GM18507 (cell line): ENCODE results near the gene IYD.

ENCODE experiments used
- DNase-seq: peaks from one replicate; pipeline ENCODE4 v3.0.0; 2011; ENCODE audit warnings: low read depth; ENCODE audit not compliant: insufficient read length; ENCODE audit errors: extremely low spot score
- FAIRE-seq: peaks from 2 replicates; lab custom pipeline; 2011; peaks lifted over from hg19 to GRCh38; lab: Jason Lieb, UNC

Gene IYD

GRCh38 chr6:150368762-150369161 is at the start of gene IYD:
Gene IYD (plus strand): TSS chr6:150369012. CDS start chr6:150369032, 20 bp downstream.
- DNase-seq (no peak), FAIRE-seq (no peak)

GRCh38 chr6:150319924-150320323 is 48.9 kb upstream of the IYD start:
- DNase-seq (no peak), FAIRE-seq (no peak)

- DNase-seq = no peak
- no peak for FAIRE-seq
These were observed 48.4 kb upstream of the IYD start for GRCh38 chr6:150320442-150320841.

- FAIRE-seq (no peak), DNase-seq (no peak)
These were observed 46.3 kb upstream of the IYD start for GRCh38 chr6:150322466-150322871.

GRCh38 chr6:150323205-150323604 is 45.6 kb upstream of the IYD start:
- FAIRE-seq = no peak

GRCh38 chr6:150324044-150324443 is 44.8 kb upstream of the IYD start:
- no peak for FAIRE-seq

More at GRCh38 chr6:150323205-150323604, 45.6 kb upstream of the IYD start:
- no peak for DNase-seq

GRCh38 chr6:150325066-150325772 is 43.6 kb upstream of the IYD start:
- FAIRE-seq (no peak), DNase-seq (no peak)

More at GRCh38 chr6:150324044-150324443, 44.8 kb upstream of the IYD start:
- no peak for DNase-seq

- no peak for FAIRE-seq
- DNase-seq = no peak
These were observed 41.6 kb upstream of the IYD start for GRCh38 chr6:150327117-150327774.

GRCh38 chr6:150328744-150329405 is 39.9 kb upstream of the IYD start:
- no peak for DNase-seq
- FAIRE-seq = no peak

GRCh38 chr6:150331344-150331743 is 37.5 kb upstream of the IYD start:
- FAIRE-seq (no peak), DNase-seq (no peak)

- FAIRE-seq = no peak
These were observed 35.8 kb upstream of the IYD start for GRCh38 chr6:150332939-150333584.

GRCh38 chr6:150333585-150333941 is 35.2 kb upstream of the IYD start:
- DNase-seq = no peak
- FAIRE-seq = no peak

More at GRCh38 chr6:150332939-150333584, 35.8 kb upstream of the IYD start:
- no peak for DNase-seq

- DNase-seq = peak; percentile 23
- FAIRE-seq = peak; percentile 69
These were observed 33.7 kb upstream of the IYD start for GRCh38 chr6:150334790-150335783.

GRCh38 chr6:150336299-150336698 is 32.5 kb upstream of the IYD start:
- FAIRE-seq (no peak), DNase-seq (no peak)

GRCh38 chr6:150336708-150337107 is 32.1 kb upstream of the IYD start:
- FAIRE-seq = no peak

GRCh38 chr6:150342126-150342525 is 26.7 kb upstream of the IYD start:
- DNase-seq (no peak), FAIRE-seq (no peak)

More at GRCh38 chr6:150336708-150337107, 32.1 kb upstream of the IYD start:
- no peak for DNase-seq

GRCh38 chr6:150343434-150343833 is 25.4 kb upstream of the IYD start:
- no peak for FAIRE-seq
- DNase-seq = no peak

GRCh38 chr6:150345781-150346180 is 23.0 kb upstream of the IYD start:
- FAIRE-seq (no peak), DNase-seq (no peak)

GRCh38 chr6:150346346-150346745 is 22.5 kb upstream of the IYD start:
- FAIRE-seq (no peak), DNase-seq (no peak)
